Retinal pigment epithelial cell (primary cell): ENCODE measurements around the gene PIEZO2.

Experiments
- DNase-seq: peaks from one replicate; pipeline ENCODE4 v3.0.0-alpha.2; 2010; ENCODE audit warnings: low read depth
- H3K4me3 ChIP-seq: 2 replicates; pipeline ENCODE4 v1.5.1; 2011; ENCODE audit warnings: mild to moderate bottlenecking, low read length, control low read depth, moderate library complexity
- CTCF ChIP-seq: conservative IDR thresholded peaks from 2 replicates; pipeline ENCODE4 v1.5.1; 2011; ENCODE audit warnings: low read depth, low read length, control low read depth, inconsistent platforms

The PIEZO2 gene

GRCh38 chr18:10892786-10893185, 256.6 kb downstream of the PIEZO2 start:
- no peak overlapping the region for H3K4me3 ChIP-seq
- no peak for DNase-seq
- TF ChIP-seq CTCF = no peak

- TF ChIP-seq CTCF = no peak
- no peak for DNase-seq
These were observed 259.3 kb downstream of the PIEZO2 start for GRCh38 chr18:10890022-10890421.

GRCh38 chr18:10878703-10879102, 270.7 kb downstream of the PIEZO2 start:
- no peak overlapping the region for H3K4me3 ChIP-seq
- no peak for TF ChIP-seq CTCF
- DNase-seq = no peak

More at GRCh38 chr18:10890022-10890421, 259.3 kb downstream of the PIEZO2 start:
- H3K4me3 ChIP-seq = no peak overlapping the region

GRCh38 chr18:10877987-10878386, 271.4 kb downstream of the PIEZO2 start:
- no peak for TF ChIP-seq CTCF
- no peak overlapping the region for H3K4me3 ChIP-seq
- no peak for DNase-seq

- DNase-seq = no peak
- no peak for TF ChIP-seq CTCF
- H3K4me3 ChIP-seq = no peak overlapping the region
These were observed 273.6 kb downstream of the PIEZO2 start for GRCh38 chr18:10875811-10876210.

GRCh38 chr18:10872304-10872703, 277.1 kb downstream of the PIEZO2 start:
- no peak for DNase-seq
- TF ChIP-seq CTCF = no peak
- H3K4me3 ChIP-seq = no peak overlapping the region

GRCh38 chr18:10864722-10865121, 284.6 kb downstream of the PIEZO2 start:
- DNase-seq = no peak
- no peak for TF ChIP-seq CTCF
- no peak overlapping the region for H3K4me3 ChIP-seq
